A549 (cell line): ENCODE results near the gene SHANK1.
"Not testable (repeated sequence)": the region's sequence is repeated elsewhere in the genome, so short reads cannot be mapped to it uniquely, and the experiment has no call there.

Experiments
- BHLHE40 ChIP-seq: IDR thresholded peaks from 2 replicates; pipeline ENCODE4 v1.6.1; 2012; ENCODE audit warnings: low read depth, low read length, inconsistent platforms
- CBX2 ChIP-seq: fragments of 200-600 bp; sonication (generic); IDR thresholded peaks from 2 replicates; pipeline ENCODE4 v1.6.1; 2016; ENCODE audit warnings: low read depth, mild to moderate bottlenecking, borderline replicate concordance
- CEBPB ChIP-seq, 2 experiments: fragments of >200 bp in 1 of 2; sonication (Bioruptor Twin) in 1 of 2; formaldehyde crosslinking in 1 of 2; IDR thresholded peaks; 2 replicates each; pipeline ENCODE4 v1.6.1; 2012 to 2016
- CTCF ChIP-seq: fragments of >200 bp; sonication (Bioruptor Twin); formaldehyde crosslinking; IDR thresholded peaks from 3 replicates; pipeline ENCODE4 v1.5.1; 2016
- HMGXB4 ChIP-seq: fragments of 250-450 bp; sonication (Bioruptor Pico); IDR thresholded peaks from 2 replicates; pipeline ENCODE4 v1.5.0; 2021; ENCODE audit warnings: mild to moderate bottlenecking, moderate library complexity, borderline replicate concordance
- MAX ChIP-seq: IDR thresholded peaks from 2 replicates; pipeline ENCODE4 v1.6.1; 2012
- NFE2L2 ChIP-seq: fragments of 150-350 bp; conservative IDR thresholded peaks from 2 replicates; pipeline ENCODE4 v1.6.1; 2014; ENCODE audit warnings: low read length
- POLR2A ChIP-seq: IDR thresholded peaks from 2 replicates; pipeline ENCODE4 v1.6.1; 2012; ENCODE audit warnings: mild to moderate bottlenecking, low read length
- RNF2 ChIP-seq: fragments of 200-600 bp; sonication (generic); IDR thresholded peaks from 2 replicates; pipeline ENCODE4 v1.6.1; 2016; ENCODE audit warnings: low read depth, mild to moderate bottlenecking, antibody characterized with exemption, moderate library complexity, borderline replicate concordance
- ZC3H11A ChIP-seq: fragments of 450-650 bp; IDR thresholded peaks from 2 replicates; pipeline ENCODE4 v1.6.1; 2014; ENCODE audit warnings: antibody characterized with exemption, mild to moderate bottlenecking

GRCh38 chr19:50620394-50620906 lies 99.2 kb downstream of the SHANK1 start:
- not testable (repeated sequence) for TF ChIP-seq CTCF; NFE2L2; MAX; CEBPB (IDR thresholded peaks at IDR 0.05); RNF2; POLR2A; ZC3H11A; HMGXB4; BHLHE40; CBX2
